Mucosa of descending colon (tissue), 3 donors: ENCODE data around the gene ATP2A3. TPM values are rescaled to one million over a fixed set of nuclear protein-coding genes. Genes with fewer than 3 reads are reported as not detected.

Experiments
- ATAC-seq: fragments of 200-7000 bp; cut with Tn5 transposase; one replicate; pipeline ENCODE4 v1.9.1; 2020; ENCODE audit warnings: mild to moderate bottlenecking, moderate library complexity
- DNase-seq, 3 donors: peaks; one replicate each; pipeline ENCODE4 v3.0.0-alpha.2; 2020
- H3K36me3 ChIP-seq: fragments of 200-600 bp; one replicate; pipeline ENCODE4 v1.8.0; 2021; ENCODE audit warnings: low read depth, mild to moderate bottlenecking
- H3K4me1 ChIP-seq: fragments of 200-600 bp; one replicate; pipeline ENCODE4 v1.8.0; 2021; ENCODE audit warnings: low read depth, mild to moderate bottlenecking
- H3K4me3 ChIP-seq: fragments of 200-600 bp; one replicate; pipeline ENCODE4 v1.8.0; 2021; ENCODE audit warnings: mild to moderate bottlenecking
- H3K9me3 ChIP-seq: fragments of 200-600 bp; one replicate; pipeline ENCODE4 v1.8.0; 2021; ENCODE audit warnings: mild to moderate bottlenecking
- CTCF ChIP-seq: fragments of 200-600 bp; IDR thresholded peaks from one replicate; pipeline ENCODE4 v1.8.0; 2022; ENCODE audit warnings: antibody characterized with exemption, mild to moderate bottlenecking
- intact Hi-C, 2 donors: fragments of 100-400 bp; cut with DNase I in 1 of 2; cut with micrococcal nuclease in 1 of 2; formaldehyde crosslinking; loops; one replicate each; pipeline versions ENCODE4 v1.11.0 to v1.11.1; 2022; cut with DNase I, micrococcal nuclease
- total RNA-seq, 3 donors: library from RNA; stranded (reverse); fragmentation: NEBNext Ultra II Directional in 2 of 3; extraction: Animal tissue kit (Norgen Biotek cat#: 25700) in 2 of 3; gene quantifications; one replicate each; pipeline versions ENCODE4 v1.2.1 to v1.2.4, GENCODE V29; 2021 to 2023
- donor health status: DM: no; HTN: no; CAD: no; lungs with moderate emphysema.
- donor health status: DM: no; HTN: no; CAD: no.
- donor health status: DM: no; HTN: yes; CAD: no.

ATP2A3 gene
- total RNA-seq, 3 donors from 2014 or later, result 72.8 to 253 (median 247) TPM

DNA sequence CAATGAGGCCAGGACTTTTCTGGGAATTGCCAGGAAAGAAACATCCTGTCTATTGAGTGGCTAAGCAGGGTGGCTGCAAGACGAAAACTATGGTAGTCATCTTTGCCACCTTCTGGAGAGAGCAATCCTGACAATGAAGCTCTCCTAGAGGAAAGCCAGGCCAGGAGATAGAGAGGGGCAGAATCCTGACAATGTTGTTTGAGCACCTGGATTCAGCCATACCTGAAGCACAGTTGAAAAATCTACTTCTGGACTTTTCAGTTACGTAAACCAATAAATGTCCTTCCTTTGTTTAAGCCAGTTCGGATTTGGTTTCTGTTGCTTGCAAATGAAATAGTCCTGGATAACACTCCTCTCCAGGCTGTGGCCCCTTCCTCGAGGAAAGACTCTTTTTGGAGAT, 57.4 kb downstream of the ATP2A3 start:
- DNase-seq, result no peak
- intact Hi-C loops, result no loop called here
- no peak for ATAC-seq
- no peaks in the 10 kb centered on the region for H3K36me3 ChIP-seq
- no peak overlapping the region for H3K4me3 ChIP-seq
- H3K9me3 ChIP-seq, result no peaks in the 10 kb centered on the region
- no peak for TF ChIP-seq CTCF
- H3K4me1 ChIP-seq, result no peaks in the 10 kb centered on the region

DNA sequence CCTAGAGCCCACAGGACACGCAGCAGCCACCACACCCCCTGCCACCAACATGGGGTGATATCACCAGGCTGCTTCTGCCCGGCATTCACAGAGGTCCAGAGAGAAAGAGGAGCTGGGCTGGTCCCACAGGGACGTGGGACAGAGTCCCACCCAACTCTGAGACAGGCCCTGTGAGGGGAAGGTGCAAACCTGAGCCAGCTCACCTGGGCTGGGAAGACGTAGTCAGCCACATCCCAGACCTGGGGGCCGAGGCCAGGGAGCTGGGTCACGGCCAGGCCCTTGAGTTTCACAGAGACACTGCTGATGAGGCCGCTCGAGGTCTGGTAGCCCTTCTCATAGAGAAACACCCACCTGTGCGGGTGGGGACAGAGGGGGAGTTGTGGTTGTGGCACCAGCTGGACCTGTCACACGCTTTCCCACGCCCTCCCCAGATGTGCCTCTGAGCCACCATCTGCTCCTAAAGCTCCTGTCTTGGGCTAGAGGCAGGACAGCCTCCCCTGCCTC, 59.2 kb downstream of the ATP2A3 start:
- DNase-seq, result peak in 2 of 3 donors; percentile 40 to 49
- intact Hi-C loops, result no loop called here
- H3K9me3 ChIP-seq, result no peaks in the 10 kb centered on the region
- no peaks in the 10 kb centered on the region for H3K36me3 ChIP-seq
- no peaks in the 10 kb centered on the region for H3K4me1 ChIP-seq
- ATAC-seq, result peak; percentile 56
- no peak overlapping the region for H3K4me3 ChIP-seq
- TF ChIP-seq CTCF, result no peak

- intact Hi-C loops, result no loop called here
- no peak for TF ChIP-seq CTCF
- no peaks in the 10 kb centered on the region for H3K36me3 ChIP-seq
- no peak overlapping the region for H3K4me3 ChIP-seq
- ATAC-seq (peak; percentile 9), DNase-seq (no peak)
- H3K4me1 ChIP-seq, result no peaks in the 10 kb centered on the region
- H3K9me3 ChIP-seq, result no peaks in the 10 kb centered on the region
Measured at GRCh38 chr17:3904501-3904900, 59.7 kb downstream of the ATP2A3 start.

- no peak for TF ChIP-seq CTCF
- H3K4me1 ChIP-seq, result no peaks in the 10 kb centered on the region
- H3K4me3 ChIP-seq, result no peak overlapping the region
- DNase-seq (no peak), ATAC-seq (no peak)
- intact Hi-C loops, result no loop called here
- H3K9me3 ChIP-seq, result no peaks in the 10 kb centered on the region
- H3K36me3 ChIP-seq, result no peaks in the 10 kb centered on the region
Measured at GRCh38 chr17:3903881-3904290, 60.4 kb downstream of the ATP2A3 start.

GRCh38 chr17:3903051-3903825, 61.0 kb downstream of the ATP2A3 start:
- no peak for TF ChIP-seq CTCF
- intact Hi-C loops, result no loop called here
- ATAC-seq (no peak), DNase-seq (no peak)
- Histone ChIP-seq H3K36me3 (no peaks in the 10 kb centered on the region), H3K9me3 (no peaks in the 10 kb centered on the region), H3K4me3 (no peak overlapping the region), H3K4me1 (no peaks in the 10 kb centered on the region)
